GM12873 (cell line): Measurements from ENCODE around the gene SYCE1L.

ENCODE experiments used
- CTCF ChIP-seq: IDR thresholded peaks from 2 replicates; pipeline ENCODE4 v1.5.1; 2012; ENCODE audit warnings: low read depth, mild to moderate bottlenecking, moderate library complexity, low read length, control low read depth; ENCODE audit not compliant: insufficient read depth; ENCODE audit errors: missing control alignments

The SYCE1L gene

GRCh38 chr16:77199211-77199610, at the start of gene SYCE1L:
SYCE1L (plus strand) TSS chr16:77199408; CDS start chr16:77199452, 44 bp downstream.
- no peak for TF ChIP-seq CTCF

GRCh38 chr16:77157346-77158058, 41.7 kb upstream of the SYCE1L start:
- TF ChIP-seq CTCF, result no peak

- TF ChIP-seq CTCF, result no peak
Observed at GRCh38 chr16:77158293-77158692, 40.9 kb upstream of the SYCE1L start.

- TF ChIP-seq CTCF, result no peak
Observed at GRCh38 chr16:77165006-77165405, 34.2 kb upstream of the SYCE1L start.

- no peak for TF ChIP-seq CTCF
Observed at GRCh38 chr16:77166726-77167125, 32.5 kb upstream of the SYCE1L start.

- TF ChIP-seq CTCF, result no peak
Observed at GRCh38 chr16:77168901-77169300, 30.3 kb upstream of the SYCE1L start.

- TF ChIP-seq CTCF, result peak; percentile 82
Observed at GRCh38 chr16:77169650-77170236, 29.5 kb upstream of the SYCE1L start.
